ENCODE measurements around the gene UTP25. TPM values are rescaled to one million over a fixed set of nuclear protein-coding genes. Genes with fewer than 3 reads are reported as not detected.
"Not testable (repeated sequence)": the region's sequence is repeated elsewhere in the genome, so short reads cannot be mapped to it uniquely, and the experiment has no call there.

UTP25 gene
- total RNA-seq, 1 donor from 2014 or later: 4.6 TPM

GRCh38 chr1:209884665-209885117 is 56.9 kb downstream of the UTP25 start:
- no peak for TF ChIP-seq CTCF (IDR thresholded peaks at IDR 0.05; ENCODE audit: partially characterized antibody, unreplicated experiment)
- Mint-ChIP-seq H3K4me3 (ENCODE audit: unreplicated experiment) (peak overlapping the region; percentile 16), H3K36me3 (ENCODE audit: unreplicated experiment) (peaks cover 8% of the 10 kb centered on the region), H3K27me3 (ENCODE audit: unreplicated experiment) (peaks cover 5% of the 10 kb centered on the region), H3K4me1 (ENCODE audit: low read depth, unreplicated experiment) (peaks cover 33% of the 10 kb centered on the region), H3K27ac (ENCODE audit: unreplicated experiment) (no peak overlapping the region), H3K9me3 (ENCODE audit: unreplicated experiment) (peaks cover 4% of the 10 kb centered on the region)
- peak; percentile 47 for DNase-seq

DNA sequence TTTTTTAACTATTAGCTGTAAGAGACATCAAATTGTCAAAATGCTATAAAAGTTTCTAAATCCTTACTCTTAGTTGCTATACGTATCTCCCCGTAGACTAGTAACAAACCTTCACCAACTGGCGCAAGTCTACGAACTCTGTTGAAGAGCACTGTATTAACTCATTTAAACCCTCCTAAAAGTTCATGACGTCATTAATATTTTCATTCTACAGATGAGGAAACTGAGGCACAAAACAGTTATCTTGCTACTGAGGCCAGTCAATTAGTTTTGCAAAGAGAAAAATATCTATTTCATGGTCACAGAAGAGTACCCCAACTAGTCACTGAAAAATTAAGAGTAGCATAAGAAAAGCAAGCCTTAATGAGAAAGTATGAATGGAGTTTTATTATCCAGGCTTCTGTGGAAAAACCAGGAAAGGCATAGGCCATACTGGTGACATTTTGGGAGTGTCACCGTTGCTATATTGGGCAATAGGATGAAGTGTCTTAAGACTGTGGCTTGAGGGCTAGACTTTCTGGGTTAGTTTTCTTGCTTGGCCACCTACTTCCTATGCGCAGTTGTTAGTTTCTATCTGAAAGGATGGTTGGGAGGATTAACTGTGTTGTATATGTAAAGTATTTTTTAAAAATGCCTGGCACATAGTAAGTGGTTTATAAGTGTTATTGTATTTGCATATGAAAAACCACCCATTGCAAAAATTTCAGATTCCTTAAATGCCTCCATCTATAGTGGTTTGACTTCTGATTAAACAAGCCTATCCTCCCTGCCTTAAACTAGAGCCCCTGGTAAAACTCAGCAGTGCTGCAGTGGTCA is 57.8 kb downstream of the UTP25 start:
- Mint-ChIP-seq H3K4me3 (ENCODE audit: unreplicated experiment) (no peak overlapping the region), H3K27me3 (ENCODE audit: unreplicated experiment) (peaks cover 5% of the 10 kb centered on the region), H3K27ac (ENCODE audit: unreplicated experiment) (no peak overlapping the region), H3K9me3 (ENCODE audit: unreplicated experiment) (peaks cover 4% of the 10 kb centered on the region), H3K4me1 (ENCODE audit: low read depth, unreplicated experiment) (peaks cover 29% of the 10 kb centered on the region), H3K36me3 (ENCODE audit: unreplicated experiment) (peaks cover 8% of the 10 kb centered on the region)
- DNase-seq: no peak
- no peak for TF ChIP-seq CTCF (IDR thresholded peaks at IDR 0.05; ENCODE audit: partially characterized antibody, unreplicated experiment)

DNA sequence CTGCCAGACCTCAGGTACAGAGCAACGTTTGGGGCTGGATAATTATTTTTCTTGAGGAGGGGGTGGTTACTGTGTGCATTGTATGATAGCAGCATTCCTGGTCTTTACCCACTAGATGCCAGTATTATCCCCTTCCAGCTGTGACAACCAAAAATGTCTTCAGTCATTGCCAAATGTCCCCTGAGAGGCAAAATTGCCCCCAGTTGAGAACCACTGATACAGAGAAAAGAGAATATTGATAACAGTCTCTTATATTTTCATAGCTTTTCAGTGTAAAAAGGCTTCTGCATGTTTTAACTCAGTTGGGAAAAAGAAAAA is 58.4 kb downstream of the UTP25 start:
- no peak for TF ChIP-seq CTCF (IDR thresholded peaks at IDR 0.05; ENCODE audit: partially characterized antibody, unreplicated experiment)
- Mint-ChIP-seq H3K27me3 (ENCODE audit: unreplicated experiment) (peaks cover 5% of the 10 kb centered on the region), H3K4me3 (ENCODE audit: unreplicated experiment) (no peak overlapping the region), H3K27ac (ENCODE audit: unreplicated experiment) (no peak overlapping the region), H3K9me3 (ENCODE audit: unreplicated experiment) (peaks cover 4% of the 10 kb centered on the region), H3K4me1 (ENCODE audit: low read depth, unreplicated experiment) (peaks cover 27% of the 10 kb centered on the region), H3K36me3 (ENCODE audit: unreplicated experiment) (peaks cover 8% of the 10 kb centered on the region)
- DNase-seq: no peak

- peak overlapping the region; percentile 54 for H3K4me3 Mint-ChIP-seq (ENCODE audit: unreplicated experiment)
- H3K4me1 Mint-ChIP-seq (ENCODE audit: low read depth, unreplicated experiment): peaks cover 12% of the 10 kb centered on the region
- not testable (repeated sequence) for H3K36me3 Mint-ChIP-seq (ENCODE audit: unreplicated experiment); H3K27me3 Mint-ChIP-seq (ENCODE audit: unreplicated experiment); H3K9me3 Mint-ChIP-seq (ENCODE audit: unreplicated experiment); H3K27ac Mint-ChIP-seq (ENCODE audit: unreplicated experiment)
- peak; percentile 44 for DNase-seq
Observed at GRCh38 chr1:209888291-209889076, 60.7 kb downstream of the UTP25 start.

DNA sequence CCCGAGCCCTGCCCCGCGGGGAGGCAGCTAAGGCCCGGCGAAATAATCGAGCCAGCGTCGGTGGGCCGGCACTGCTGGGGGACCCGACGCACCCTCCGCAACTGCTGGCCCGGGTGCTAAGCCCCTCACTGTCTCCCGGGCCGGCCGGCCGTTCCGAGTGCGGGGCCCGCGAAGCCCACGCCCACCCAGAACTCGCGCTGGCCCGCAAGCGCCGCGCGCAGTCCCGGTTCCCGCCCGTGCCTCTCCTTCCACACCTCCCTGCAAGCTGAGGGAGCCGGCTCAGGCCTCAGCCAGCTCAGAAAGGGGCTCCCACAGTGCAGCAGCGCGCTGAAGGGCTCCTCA is 61.3 kb downstream of the UTP25 start:
- Mint-ChIP-seq H3K27ac (ENCODE audit: unreplicated experiment) (no peak overlapping the region), H3K9me3 (ENCODE audit: unreplicated experiment) (peaks cover 3% of the 10 kb centered on the region), H3K4me3 (ENCODE audit: unreplicated experiment) (no peak overlapping the region), H3K36me3 (ENCODE audit: unreplicated experiment) (no peaks in the 10 kb centered on the region), H3K4me1 (ENCODE audit: low read depth, unreplicated experiment) (peaks cover 7% of the 10 kb centered on the region), H3K27me3 (ENCODE audit: unreplicated experiment) (peaks cover 5% of the 10 kb centered on the region)
- TF ChIP-seq CTCF (IDR thresholded peaks at IDR 0.05; ENCODE audit: partially characterized antibody, unreplicated experiment): no peak
- no peak for DNase-seq
